Heart left ventricle (tissue), 16 donors: ENCODE measurements around the gene SHOX. TPM values are rescaled to one million over a fixed set of nuclear protein-coding genes. Genes with fewer than 3 reads are reported as not detected.

Experiments used
- ATAC-seq, 4 donors: fragments of 200-7000 bp; cut with Tn5 transposase; one replicate each; pipeline ENCODE4 v1.9.1; 2020 to 2022; ENCODE audit warnings: moderate library complexity in 4 of 4, mild to moderate bottlenecking in 3 of 4, moderate number of reproducible peaks in 1 of 4
- DNase-seq, 5 donors: peaks; one replicate each; pipeline ENCODE4 v3.0.0-alpha.2; 2020
- H3K27ac ChIP-seq, 12 donors: fragments of 200-600 bp; sonication (generic) in 4 of 12; one replicate each; pipeline versions ENCODE4 v1.5.0 to v1.8.0; 2016 to 2022; ENCODE audit warnings: mild to moderate bottlenecking in 2 of 12
- H3K27me3 ChIP-seq, 9 donors: fragments of 200-600 bp; sonication (generic) in 2 of 9; one replicate each; pipeline versions ENCODE4 v1.5.1 to v1.8.0; 2016 to 2022; ENCODE audit warnings: mild to moderate bottlenecking in 3 of 9
- H3K36me3 ChIP-seq, 9 donors: fragments of 200-600 bp; sonication (generic) in 2 of 9; one replicate each; pipeline versions ENCODE4 v1.5.0 to v1.8.0; 2018 to 2022; ENCODE audit warnings: mild to moderate bottlenecking in 2 of 9
- H3K4me1 ChIP-seq, 12 donors: fragments of 200-600 bp; sonication (generic) in 4 of 12; one replicate each; pipeline versions ENCODE4 v1.5.0 to v1.8.0; 2016 to 2022; ENCODE audit warnings: mild to moderate bottlenecking in 3 of 12
- H3K4me3 ChIP-seq, 12 donors: fragments of 200-600 bp; sonication (generic) in 4 of 12; one replicate each; pipeline versions ENCODE4 v1.5.0 to v1.8.0; 2017 to 2022; ENCODE audit warnings: mild to moderate bottlenecking in 9 of 12, moderate library complexity in 4 of 12
- H3K9me3 ChIP-seq, 12 donors: fragments of 200-600 bp; sonication (generic) in 4 of 12; one replicate each; pipeline versions ENCODE4 v1.5.0 to v1.8.0; 2016 to 2022; ENCODE audit warnings: mild to moderate bottlenecking in 1 of 12
- CTCF ChIP-seq, 12 donors: fragments of 200-600 bp; sonication (generic) in 4 of 12; IDR thresholded peaks; one replicate each; pipeline versions ENCODE4 v1.5.0 to v1.8.0; 2018 to 2022; ENCODE audit warnings: antibody characterized with exemption in 12 of 12, mild to moderate bottlenecking in 5 of 12
- POLR2A ChIP-seq, 2 donors: fragments of 450-650 bp; IDR thresholded peaks; one replicate each; pipeline ENCODE4 v1.6.1; 2017; ENCODE audit warnings: antibody characterized with exemption in 2 of 2, mild to moderate bottlenecking in 2 of 2, moderate library complexity in 2 of 2
- WGBS, 4 donors: extraction: QIAGEN DNeasy Blood & Tissue Kit in 2 of 4; methylation state at CpG; one replicate each; pipeline versions ENCODE4 v1.1.5 to v1.1.7; 2013 to 2018; 5-methylcytosine and 5-hydroxymethylcytosine counted together
- intact Hi-C, 10 donors: fragments of 100-400 bp; cut with DNase I; formaldehyde crosslinking; loops; one replicate each; pipeline versions ENCODE4 v1.11.1 to v1.14.2; 2022
- long read RNA-seq, 3 donors: library from polyadenylated mRNA; unstranded; transcript quantifications; one replicate each; pipeline ENCODE4 v2.0.0, GENCODE V29; 2020 to 2021
- polyA plus RNA-seq, 2 donors: library from polyadenylated mRNA; stranded (reverse); fragments of 200-250 nt; gene quantifications; one replicate each; pipeline ENCODE4 v1.2.3, GENCODE V29; 2013
- total RNA-seq, 9 donors: library from RNA; depleted of rRNA in 2 of 9; stranded (reverse); fragments of >200 nt in 2 of 9; fragmentation: NEBNext Ultra II Directional in 3 of 9; extraction: Animal tissue kit (Norgen Biotek cat#: 25700) in 3 of 9; gene quantifications; one replicate each; pipeline versions ENCODE4 v1.1.0 to v1.2.4, GENCODE V29; 2016 to 2023
- donor health status: ischemic (EF 13 %, LVEDD 7.1; RV severe dilation, severe dysfunction).
- donor health status: healthy with polysubstance abuse.
- donor health status: DM: no; HTN: yes; CAD: no.
- donor health status: DM: no; HTN: no; CAD: no.
- donor health status: ischemic (EF 25% LVEDD 6.9; RV normal size, moderate dysfunction).
- donor health status: ischemic (EF 25% LVEDD 5.7; RV mildly dilated, moderate dysfunction).
- donor health status: healthy.
- donor health status: DM: yes; HTN: yes; CAD: no.
- donor health status: ischemic (EF 35%, LVEDD 5.7; RV mildly dilated, moderate dysfunction).
- donor health status: nonischemic (EF 11% LVEDD 7.7; RV severe dilation, severe dysfunction).
- donor health status: DM: yes; HTN: yes; CAD: no.
- donor health status: PGD.
- donor health status: ischemic (EF 29% LVEDD 5.4; RV normal size, mild dysfunction).
- donor health status: nonischemic (EF 23%, LVEDD 6.1; RV moderate dilation, normal function).

SHOX gene
- total RNA-seq (not detected), polyA plus RNA-seq (not detected)
- long read RNA-seq, donor 1, result 0 reads
- long read RNA-seq, donor 2, result 0 reads
- long read RNA-seq, donor 3, result 0 reads

- no peak within 1 kb of the TSS for H3K4me3 ChIP-seq
- intact Hi-C loops, result no loop called here
- H3K36me3 ChIP-seq, result no peaks in the 10 kb centered on the region
- H3K4me1 ChIP-seq, result peaks cover 0 to 13% (median 0%) of the 10 kb centered on the region in 12 donors
- no peak within 1 kb of the TSS for H3K27ac ChIP-seq
- no peak for DNase-seq
- peaks cover 41 to 89% (median 73%) of the 10 kb centered on the region in 9 donors for H3K27me3 ChIP-seq
- H3K9me3 ChIP-seq, result no peaks in the 10 kb centered on the region
- WGBS, 4 donors, result 1 to 2% (median 1%) methylated on average over 55 to 84 of the region's 84 CpGs
- ATAC-seq, result no peak
- TF ChIP-seq CTCF (IDR thresholded peaks at IDR 0.05) (no peak), POLR2A (IDR thresholded peaks at IDR 0.05) (no peak)
Measured at GRCh38 chrX:630612-631496, at the start of gene SHOX. TSS of gene SHOX (plus strand) at chrX:630791. CDS start at chrX:630898, 107 bp downstream.

- no peak for ATAC-seq
- intact Hi-C loops, result no loop called here
- Histone ChIP-seq H3K4me1 (no peaks in the 10 kb centered on the region), H3K27me3 (no peaks in the 10 kb centered on the region), H3K36me3 (no peaks in the 10 kb centered on the region), H3K4me3 (no peak overlapping the region), H3K27ac (no peak overlapping the region), H3K9me3 (peaks cover 0 to 14% (median 10%) of the 10 kb centered on the region in 12 donors)
- 78 to 97% (median 92%) methylated on average over 1 of the region's 1 CpG for WGBS, 4 donors
- no peak for DNase-seq
- TF ChIP-seq CTCF (IDR thresholded peaks at IDR 0.05) (no peak), POLR2A (IDR thresholded peaks at IDR 0.05) (no peak)
Measured at GRCh38 chrX:581066-581465, 49.5 kb upstream of the SHOX start.

- no peak for ATAC-seq
Measured at GRCh38 chrX:581720-582298, 48.8 kb upstream of the SHOX start.

More at GRCh38 chrX:581720-582298, 48.8 kb upstream of the SHOX start:
- no peak overlapping the region for H3K4me3 ChIP-seq
- H3K4me1 ChIP-seq, result no peaks in the 10 kb centered on the region
- no peak for DNase-seq
- WGBS, 4 donors, result 79 to 86% (median 81%) methylated on average over 7 of the region's 7 CpGs
- no peak for TF ChIP-seq POLR2A (IDR thresholded peaks at IDR 0.05)
- no peak for TF ChIP-seq CTCF (IDR thresholded peaks at IDR 0.05)
- H3K27ac ChIP-seq, result no peak overlapping the region
- H3K9me3 ChIP-seq, result peaks cover 0 to 7% (median 5%) of the 10 kb centered on the region in 12 donors
- intact Hi-C loops, result no loop called here
- H3K36me3 ChIP-seq, result no peaks in the 10 kb centered on the region
- no peaks in the 10 kb centered on the region for H3K27me3 ChIP-seq
